WI38 (cell line): Measurements from ENCODE around the gene AGER.

ENCODE experiments used
- H3K4me3 ChIP-seq: 2 replicates; pipeline ENCODE4 v1.5.1; 2011; ENCODE audit warnings: low read depth, mild to moderate bottlenecking, control low read depth, low read length
- CTCF ChIP-seq: IDR thresholded peaks from 2 replicates; pipeline ENCODE4 v1.5.1; 2012; ENCODE audit warnings: low read depth, mild to moderate bottlenecking, control low read depth, low read length

The AGER gene

GRCh38 chr6:32192608-32193039 is 8.6 kb upstream of the AGER start, which contains the start of gene GPSM3:
Gene GPSM3 (minus strand): TSS chr6:32192643. CDS start chr6:32192513, 130 bp downstream.
- no peak for TF ChIP-seq CTCF
- peak within 1 kb of the TSS; percentile 30; the same call in 1 of the 2 replicates for H3K4me3 ChIP-seq

- no peak overlapping the region for H3K4me3 ChIP-seq
- TF ChIP-seq CTCF, result no peak
Measured at GRCh38 chr6:32191696-32192607, 7.9 kb upstream of the AGER start.

DNA sequence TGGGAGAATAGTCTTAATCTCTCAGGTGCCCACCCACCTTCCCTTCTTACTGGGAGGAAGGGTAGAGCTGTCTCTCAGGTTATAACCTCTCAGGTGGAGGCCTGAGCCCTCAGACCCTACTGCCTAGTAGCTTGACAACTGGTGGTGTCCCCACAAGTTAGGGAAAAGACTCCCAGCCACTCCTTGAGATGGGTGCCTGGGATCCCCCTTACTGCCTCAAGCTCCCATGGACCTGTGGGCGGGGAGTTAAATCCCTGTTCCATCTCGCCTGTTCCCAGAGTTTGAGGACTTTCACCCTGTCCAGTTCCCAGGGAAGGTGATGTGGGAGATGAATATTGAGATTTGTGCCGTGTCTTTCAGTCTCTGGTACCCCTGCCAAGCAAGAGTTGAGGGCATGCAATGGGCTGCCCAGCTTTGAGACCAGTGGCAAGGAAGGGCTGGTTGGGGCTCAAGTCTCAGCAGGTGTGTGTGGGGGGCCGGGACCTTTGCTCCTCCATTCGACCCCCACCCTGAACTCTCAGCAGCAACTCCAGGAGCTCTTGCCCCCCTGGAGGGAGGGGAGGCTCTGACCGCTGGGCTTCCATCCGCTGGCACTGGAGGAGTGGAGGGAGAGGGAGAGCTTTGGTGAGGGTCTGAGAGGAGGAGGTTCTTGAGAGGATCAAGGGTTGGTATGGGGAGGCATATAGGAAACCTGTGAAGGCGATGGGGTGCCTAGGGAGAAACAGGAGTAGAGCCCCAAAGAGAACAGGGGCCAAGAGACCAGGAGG is 7.0 kb upstream of the AGER start:
- H3K4me3 ChIP-seq, result no peak overlapping the region
- TF ChIP-seq CTCF, result no peak

GRCh38 chr6:32190054-32190851 is 6.2 kb upstream of the AGER start, which contains the start of gene PBX2:
Gene PBX2 (minus strand): TSS chr6:32190202. CDS start chr6:32189915, 287 bp downstream.
- peak within 1 kb of the TSS; percentile 81 for H3K4me3 ChIP-seq
- no peak for TF ChIP-seq CTCF

DNA sequence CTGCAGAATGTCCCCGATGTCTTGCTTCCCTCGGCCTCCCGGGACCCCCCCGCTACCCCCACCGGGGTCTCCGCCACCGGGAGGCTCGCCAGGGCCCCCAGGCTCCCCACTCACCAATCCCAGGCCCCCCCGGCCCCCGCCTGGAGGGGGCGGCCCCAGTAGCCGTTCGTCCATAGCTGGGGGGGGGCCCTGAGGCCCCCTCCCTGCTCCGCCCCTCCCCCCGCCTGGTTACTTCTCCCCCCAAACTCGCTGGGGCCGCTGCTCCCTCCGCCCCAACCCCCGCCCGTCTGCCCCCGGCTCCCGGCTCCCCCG is 5.6 kb upstream of the AGER start:
- H3K4me3 ChIP-seq, result peak overlapping the region; percentile 81
- no peak for TF ChIP-seq CTCF

DNA sequence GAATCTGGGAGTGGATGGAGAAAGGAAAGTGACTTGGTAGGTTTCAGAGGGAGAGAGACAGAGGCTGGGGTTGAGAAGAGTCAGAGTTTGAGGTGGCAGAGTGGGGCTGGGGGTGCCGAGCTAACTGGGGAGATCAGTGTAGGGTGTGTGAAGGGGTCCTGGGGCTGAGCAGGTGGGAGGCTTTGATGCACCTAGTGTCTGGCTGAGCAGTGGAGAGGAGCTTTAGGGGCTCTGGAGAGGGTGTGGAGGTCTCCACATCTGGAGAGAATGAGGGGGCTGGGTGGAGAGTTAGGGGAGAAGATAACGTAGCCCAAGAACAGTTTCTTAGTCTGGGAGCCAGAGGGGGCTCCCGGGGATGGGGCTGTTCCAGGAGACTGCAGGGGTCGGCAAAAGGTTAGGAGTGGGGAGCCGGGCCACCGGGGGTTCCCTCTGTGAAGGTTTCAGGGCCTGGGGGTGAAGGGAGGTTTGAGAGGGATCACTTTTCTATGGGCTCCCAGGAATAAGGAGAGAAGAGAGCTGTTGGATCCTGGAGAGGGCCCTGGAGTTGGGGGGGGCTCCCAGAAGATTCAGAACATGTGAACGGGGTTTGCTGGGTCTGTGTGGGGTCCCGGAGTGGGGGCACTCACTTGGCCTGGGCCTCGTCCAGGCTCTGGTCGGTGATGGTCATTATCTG is 5.2 kb upstream of the AGER start:
- no peak for TF ChIP-seq CTCF
- peak overlapping the region; percentile 81 for H3K4me3 ChIP-seq
